Measurements from ENCODE around the gene WWP2.
"Not testable (repeated sequence)": the region's sequence is repeated elsewhere in the genome, so short reads cannot be mapped to it uniquely, and the experiment has no call there.

WWP2 gene

DNA sequence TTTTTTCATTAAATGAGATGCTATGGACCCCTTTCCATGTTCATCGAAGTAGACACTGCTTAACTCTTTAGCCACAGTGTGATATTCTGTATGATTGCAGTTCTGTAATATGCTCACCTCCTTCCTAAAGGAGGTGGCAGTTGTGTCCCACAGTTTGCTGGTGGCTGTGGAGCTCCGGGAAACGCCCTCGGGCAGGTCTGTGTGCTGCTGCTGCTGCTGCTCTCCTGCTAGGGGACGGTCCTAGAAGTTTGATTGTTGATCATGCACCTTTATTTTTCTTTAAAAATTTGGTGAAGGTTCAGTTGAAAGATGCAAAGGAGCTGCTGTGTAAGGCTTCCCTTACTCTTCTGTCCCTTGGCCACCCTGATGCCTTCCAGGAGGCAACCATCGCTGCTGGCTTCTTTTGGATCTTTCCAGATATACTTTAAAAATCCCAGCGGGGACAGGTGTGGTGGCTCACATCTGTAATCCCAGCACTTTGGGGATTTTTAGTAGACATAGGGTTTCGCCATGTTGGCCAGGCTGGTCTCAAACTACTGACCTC lies 180.6 kb downstream of the WWP2 start:
- no peak overlapping the region for H3K27ac ChIP-seq
- TF ChIP-seq CTCF (conservative IDR thresholded peaks at IDR 0.05): no peak

GRCh38 chr16:69943241-69944036 lies 181.3 kb downstream of the WWP2 start:
- not testable (repeated sequence) for H3K27ac ChIP-seq

- not testable (repeated sequence) for H3K27ac ChIP-seq
Measured at GRCh38 chr16:69950411-69950810, 188.3 kb downstream of the WWP2 start.

DNA sequence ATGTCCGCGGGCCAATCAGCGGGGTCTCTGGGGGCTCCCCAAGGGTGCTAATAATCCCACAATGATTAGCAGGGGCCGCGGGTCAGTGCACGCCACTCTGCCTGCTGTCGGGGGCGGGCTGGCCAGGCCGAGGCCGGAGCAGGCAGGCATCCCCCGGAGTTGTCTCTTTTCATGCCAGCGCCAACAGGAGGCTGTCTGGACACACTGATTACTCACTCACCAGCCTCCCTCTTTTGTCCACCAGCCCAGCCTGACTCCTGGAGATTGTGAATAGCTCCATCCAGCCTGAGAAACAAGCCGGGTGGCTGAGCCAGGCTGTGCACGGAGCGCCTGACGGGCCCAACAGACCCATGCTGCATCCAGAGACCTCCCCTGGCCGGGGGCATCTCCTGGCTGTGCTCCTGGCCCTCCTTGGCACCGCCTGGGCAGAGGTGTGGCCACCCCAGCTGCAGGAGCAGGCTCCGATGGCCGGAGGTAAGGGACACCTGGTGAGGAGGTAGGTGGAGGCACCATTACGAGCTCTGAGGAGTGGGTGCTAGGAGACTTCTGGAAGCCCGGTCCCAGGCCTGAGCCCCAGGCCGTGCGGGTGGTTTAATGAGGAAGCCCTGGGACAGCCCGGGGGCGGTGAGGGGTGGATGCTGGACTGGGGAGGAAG lies 189.0 kb downstream of the WWP2 start, which contains the start of gene CLEC18A:
TSS of gene CLEC18A (plus strand) at position 318 of the 655 bp plus-strand sequence. CDS start at position 351, 33 bp downstream.
- not testable (repeated sequence) for H3K27ac ChIP-seq

- H3K27ac ChIP-seq: not testable (repeated sequence)
Measured at GRCh38 chr16:69951672-69952031, 189.5 kb downstream of the WWP2 start.

GRCh38 chr16:69952116-69952515 lies 190.0 kb downstream of the WWP2 start:
- not testable (repeated sequence) for H3K27ac ChIP-seq

DNA sequence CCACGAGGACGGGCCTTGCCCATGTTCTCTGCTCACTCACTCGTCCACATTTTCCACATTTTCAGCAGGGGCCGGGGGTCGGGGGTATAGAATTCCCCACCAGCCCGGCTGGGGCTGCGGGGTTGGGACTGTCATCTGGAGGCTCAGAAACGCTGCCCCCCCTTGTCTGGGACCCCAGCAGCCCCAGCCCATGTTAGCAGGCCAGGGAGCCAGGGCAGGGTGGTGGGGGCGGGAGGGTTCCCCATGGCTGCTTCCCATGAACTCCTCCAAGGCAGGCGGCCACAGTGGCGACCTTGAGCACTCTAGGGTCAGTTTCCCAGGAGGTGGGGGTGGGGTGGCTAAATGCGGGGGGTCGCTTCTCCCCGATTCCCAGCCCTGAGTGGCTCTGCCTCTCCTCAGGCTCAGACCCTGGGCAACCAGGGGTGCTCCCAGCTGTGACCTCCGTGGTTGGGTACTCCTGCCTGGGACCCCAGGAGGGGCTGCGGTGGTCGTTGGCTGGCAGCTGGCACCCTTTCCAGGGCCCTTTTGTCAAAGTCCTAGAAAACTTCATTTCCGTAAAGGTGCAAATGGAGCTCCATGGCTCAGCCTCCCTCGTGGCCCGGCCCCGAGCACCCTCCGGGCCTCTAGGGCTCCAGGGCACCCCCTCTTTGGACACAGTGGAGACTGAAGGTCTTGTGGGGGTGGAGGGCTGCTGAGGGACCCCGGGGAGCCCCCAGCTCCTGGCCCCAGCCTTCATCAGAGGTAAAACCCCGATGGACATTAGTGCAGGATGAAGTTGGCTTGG lies 190.6 kb downstream of the WWP2 start:
- not testable (repeated sequence) for H3K27ac ChIP-seq

DNA sequence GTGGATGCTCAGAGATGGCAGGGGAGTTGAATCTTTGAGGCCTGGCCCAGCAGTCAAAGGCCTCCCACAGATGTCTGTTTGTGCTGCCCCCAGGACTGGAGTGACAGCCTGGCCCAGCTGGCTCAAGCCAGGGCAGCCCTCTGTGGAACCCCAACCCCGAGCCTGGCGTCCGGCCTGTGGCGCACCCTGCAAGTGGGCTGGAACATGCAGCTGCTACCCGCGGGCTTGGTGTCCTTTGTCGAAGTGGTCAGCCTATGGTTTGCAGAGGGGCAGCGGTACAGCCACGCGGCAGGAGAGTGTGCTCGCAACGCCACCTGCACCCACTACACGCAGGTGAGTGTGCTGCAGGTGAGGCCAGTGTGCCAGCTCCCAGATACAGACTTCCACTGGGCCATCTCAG lies 192.1 kb downstream of the WWP2 start:
- H3K27ac ChIP-seq: not testable (repeated sequence)

- not testable (repeated sequence) for H3K27ac ChIP-seq
Measured at GRCh38 chr16:69963312-69963711, 201.2 kb downstream of the WWP2 start.

DNA sequence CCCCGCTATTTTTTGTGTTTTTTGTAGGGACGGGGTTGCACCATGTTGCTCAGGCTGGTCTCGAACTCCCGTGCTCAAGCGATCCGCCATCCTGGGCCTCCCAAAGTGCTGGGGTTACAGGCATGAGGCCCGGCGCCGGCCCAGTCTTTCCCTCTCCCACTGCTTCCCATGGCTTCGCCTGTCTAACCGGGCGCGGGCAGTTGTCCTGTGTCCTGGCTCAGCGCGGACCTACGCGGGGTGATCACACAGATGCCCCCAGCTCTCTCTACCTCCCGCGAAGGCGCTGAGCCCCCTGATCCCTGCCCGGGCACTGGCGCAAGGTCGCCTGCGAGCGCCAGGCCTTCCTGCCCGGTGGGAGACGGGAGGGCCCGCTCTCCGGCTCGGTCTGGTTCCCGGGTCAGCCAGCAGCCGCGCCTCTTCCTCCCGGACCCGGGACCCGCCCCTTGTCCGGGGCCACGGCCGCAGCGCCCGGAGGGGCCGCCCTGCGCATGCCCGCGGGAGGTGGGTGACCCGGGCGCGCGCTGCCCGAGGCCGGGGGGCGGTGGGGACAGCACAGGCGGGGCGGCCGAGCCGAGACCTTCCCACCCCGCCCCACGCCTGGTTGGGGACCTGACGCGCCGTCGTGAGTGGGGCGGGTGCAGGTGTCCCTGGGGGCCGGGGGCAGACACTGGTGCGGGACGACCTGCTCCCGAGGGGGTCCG lies 203.0 kb downstream of the WWP2 start:
- H3K27ac ChIP-seq: not testable (repeated sequence)

GRCh38 chr16:69965661-69966054 lies 203.5 kb downstream of the WWP2 start:
- not testable (repeated sequence) for H3K27ac ChIP-seq

- not testable (repeated sequence) for H3K27ac ChIP-seq
Measured at GRCh38 chr16:69967688-69968087, 205.6 kb downstream of the WWP2 start.

GRCh38 chr16:69968125-69968524 lies 206.0 kb downstream of the WWP2 start:
- not testable (repeated sequence) for H3K27ac ChIP-seq

GRCh38 chr16:69969657-69970056 lies 207.5 kb downstream of the WWP2 start:
- not testable (repeated sequence) for H3K27ac ChIP-seq

- not testable (repeated sequence) for H3K27ac ChIP-seq
Measured at GRCh38 chr16:69972120-69972519, 210.0 kb downstream of the WWP2 start.

DNA sequence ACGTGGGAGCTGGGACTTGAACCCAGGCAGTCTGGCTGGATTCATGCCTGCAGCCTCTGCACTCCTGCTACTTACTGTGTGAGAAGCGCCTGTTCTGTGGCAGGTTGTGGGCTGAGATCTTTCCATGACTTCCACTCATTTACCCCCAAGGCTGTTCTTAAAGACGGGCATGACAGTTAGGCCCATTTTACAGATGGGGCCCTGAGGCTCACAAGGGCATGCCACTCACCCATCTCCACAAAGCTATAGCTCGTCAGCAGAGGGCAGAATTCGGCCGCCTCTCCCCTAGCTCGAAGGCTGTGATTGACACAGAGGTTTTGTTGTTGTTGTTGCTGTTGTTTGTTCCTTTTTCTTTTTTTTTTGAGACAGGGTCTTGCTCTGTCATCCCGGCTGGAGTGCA lies 210.8 kb downstream of the WWP2 start:
- H3K27ac ChIP-seq: not testable (repeated sequence)

GRCh38 chr16:69985196-69985595 lies 223.1 kb downstream of the WWP2 start:
- H3K27ac ChIP-seq: not testable (repeated sequence)
